Fibroblast of mammary gland (primary cell): ENCODE measurements around the gene DOK5.

Source experiments
- DNase-seq: peaks from one replicate; pipeline ENCODE4 v3.0.0-alpha.2; 2010; ENCODE audit warnings: low read depth
- H3K4me3 ChIP-seq: 2 replicates; pipeline ENCODE4 v1.5.1; 2011; ENCODE audit warnings: low read depth, mild to moderate bottlenecking, low read length, moderate library complexity; ENCODE audit not compliant: control insufficient read depth
- CTCF ChIP-seq: conservative IDR thresholded peaks from 2 replicates; pipeline ENCODE4 v1.5.1; 2011; ENCODE audit warnings: low read depth, low read length, inconsistent platforms; ENCODE audit not compliant: control insufficient read depth, insufficient read depth

DOK5 gene

GRCh38 chr20:54650052-54650719, 174.8 kb downstream of the DOK5 start:
- TF ChIP-seq CTCF: no peak
- no peak overlapping the region for H3K4me3 ChIP-seq
- DNase-seq: peak; percentile 72

GRCh38 chr20:54651252-54651651, 175.9 kb downstream of the DOK5 start:
- TF ChIP-seq CTCF: no peak
- no peak overlapping the region for H3K4me3 ChIP-seq
- no peak for DNase-seq

- no peak for DNase-seq
- H3K4me3 ChIP-seq: no peak overlapping the region
- no peak for TF ChIP-seq CTCF
Measured at GRCh38 chr20:54654450-54654849, 179.1 kb downstream of the DOK5 start.

- TF ChIP-seq CTCF: no peak
- peak; percentile 15 for DNase-seq
- H3K4me3 ChIP-seq: no peak overlapping the region
Measured at GRCh38 chr20:54657268-54657826, 182.0 kb downstream of the DOK5 start.

- DNase-seq: no peak
- no peak overlapping the region for H3K4me3 ChIP-seq
- TF ChIP-seq CTCF: no peak
Measured at GRCh38 chr20:54658525-54658924, 183.1 kb downstream of the DOK5 start.

- no peak for DNase-seq
- TF ChIP-seq CTCF: no peak
- H3K4me3 ChIP-seq: no peak overlapping the region
Measured at GRCh38 chr20:54661265-54661664, 185.9 kb downstream of the DOK5 start.
